A204.1 (cell line): ENCODE data around the gene MLH3.
"Not testable (repeated sequence)": the region's sequence is repeated elsewhere in the genome, so short reads cannot be mapped to it uniquely, and the experiment has no call there.

ENCODE experiments used
- FAIRE-seq: peaks from 2 replicates; lab custom pipeline; 2012; peaks lifted over from hg19 to GRCh38; lab: Jason Lieb, UNC

The MLH3 gene

DNA sequence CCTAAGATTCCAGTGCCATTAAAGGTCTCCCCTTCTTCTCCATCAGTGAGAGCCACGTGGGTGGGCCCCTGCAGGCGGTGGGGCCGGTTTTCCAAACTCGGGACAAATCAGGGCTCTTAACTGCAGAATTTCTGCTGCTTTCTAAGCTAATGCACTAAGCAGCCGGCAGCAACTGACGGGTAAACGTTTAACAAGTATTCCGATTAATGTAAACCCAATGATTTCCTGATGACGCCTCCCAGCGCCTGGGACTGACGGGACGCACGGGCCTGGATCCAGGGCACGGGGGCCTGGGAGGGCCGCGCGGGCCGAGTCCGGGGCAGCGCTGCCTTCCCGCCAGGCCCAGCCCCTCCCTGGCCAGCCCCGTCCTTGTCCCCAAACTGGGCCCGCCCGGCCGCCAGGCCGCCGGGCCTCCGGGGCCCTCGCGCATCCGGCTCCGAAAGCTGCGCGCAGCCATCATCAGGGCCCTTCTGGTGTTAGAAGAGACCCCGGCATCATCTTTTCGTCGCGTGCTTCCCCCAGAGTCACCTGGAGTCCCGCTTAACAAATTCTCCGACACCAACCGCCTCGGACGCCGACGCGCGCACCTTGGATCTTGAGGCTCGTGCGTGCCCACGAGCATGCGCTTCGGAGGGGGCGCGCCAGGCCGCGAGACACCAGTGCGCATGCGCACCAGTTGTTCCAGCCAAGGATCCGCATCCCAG is at the start of gene MLH3:
TSS of gene MLH3 (minus strand) at position 616 of the 704 bp plus-strand sequence. CDS start 1,812 bp downstream, outside the sequence.
- FAIRE-seq: no peak

DNA sequence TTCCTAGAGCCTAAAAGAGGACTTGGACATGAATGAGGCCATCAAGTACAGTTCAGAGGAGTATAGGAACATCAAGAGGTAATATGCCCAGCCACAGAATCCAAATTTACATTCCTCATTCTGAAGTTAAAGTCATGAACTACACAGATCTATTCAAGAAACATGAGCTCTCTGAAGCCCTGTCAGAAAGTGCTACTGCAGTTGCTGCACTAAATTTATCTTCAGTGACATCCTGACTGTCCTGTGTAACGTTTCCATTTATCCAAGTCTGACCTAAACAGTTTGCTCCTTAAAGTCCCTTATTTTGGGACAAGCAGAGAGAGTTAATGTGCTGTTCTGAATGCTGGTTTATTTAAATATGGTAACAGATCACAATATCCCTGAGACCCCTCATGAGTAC is 47.4 kb upstream of the MLH3 start:
- FAIRE-seq: no peak

- FAIRE-seq: no peak
These were observed 46.9 kb upstream of the MLH3 start for GRCh38 chr14:75098212-75098611.

DNA sequence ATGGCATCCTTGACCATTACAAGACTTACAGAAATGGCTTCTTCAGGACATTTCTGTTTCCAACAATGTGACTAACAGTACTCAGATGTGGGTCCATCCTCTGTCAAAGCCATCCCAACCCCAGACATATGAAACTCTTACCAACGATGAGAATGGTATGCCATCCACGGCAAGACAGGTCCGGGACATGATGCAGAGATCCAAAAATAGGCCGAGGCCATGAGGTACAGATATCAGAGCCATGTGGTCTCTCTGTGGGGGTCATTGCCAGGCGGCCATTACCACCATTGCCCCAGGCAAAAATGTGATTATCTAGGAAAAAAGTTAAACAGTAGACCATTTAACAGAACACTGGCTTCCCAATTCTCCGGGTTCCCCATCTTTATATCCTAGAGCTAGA is 45.7 kb upstream of the MLH3 start:
- FAIRE-seq: no peak

- FAIRE-seq: no peak
These were observed 44.4 kb upstream of the MLH3 start for GRCh38 chr14:75095690-75096089.

DNA sequence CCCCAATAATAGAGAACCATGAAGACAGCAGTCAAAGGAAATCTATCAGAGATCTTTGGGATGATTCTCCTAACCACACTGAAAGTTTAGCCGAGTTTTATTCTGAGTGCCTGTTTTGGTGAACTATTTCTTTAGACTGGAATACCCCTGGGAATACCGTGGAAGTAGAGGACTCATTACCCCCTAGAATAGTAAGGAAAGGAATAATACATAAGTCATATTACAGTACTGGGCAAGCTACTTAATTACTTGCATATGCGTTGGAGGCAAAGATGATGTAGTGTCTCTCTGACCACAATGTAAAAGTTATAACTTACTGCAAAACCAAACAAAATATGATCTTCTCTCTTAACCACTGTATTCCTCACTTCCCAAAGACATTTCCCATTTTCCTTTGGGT is 43.6 kb upstream of the MLH3 start:
- no peak for FAIRE-seq

- FAIRE-seq: no peak
These were observed 41.4 kb upstream of the MLH3 start for GRCh38 chr14:75092698-75093097.

DNA sequence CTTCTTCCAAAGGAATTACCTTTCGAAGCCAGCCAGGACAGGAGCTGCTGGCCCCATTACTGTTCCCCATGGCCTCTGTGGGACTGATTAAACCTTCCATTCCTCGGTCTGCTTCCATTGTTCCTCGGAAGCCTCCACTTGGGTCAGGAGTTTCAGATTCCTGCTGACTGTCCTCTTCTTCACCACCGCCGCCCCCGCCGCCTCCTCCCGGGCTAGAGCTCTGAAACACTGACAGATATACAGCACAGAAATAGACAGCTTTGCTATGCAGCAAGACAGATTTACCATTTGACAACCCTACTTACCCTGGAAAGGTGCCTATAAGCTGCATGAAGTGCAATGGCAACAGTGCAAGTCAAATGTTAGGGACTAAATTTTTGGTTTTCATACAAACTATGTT is 40.0 kb upstream of the MLH3 start:
- FAIRE-seq: no peak

DNA sequence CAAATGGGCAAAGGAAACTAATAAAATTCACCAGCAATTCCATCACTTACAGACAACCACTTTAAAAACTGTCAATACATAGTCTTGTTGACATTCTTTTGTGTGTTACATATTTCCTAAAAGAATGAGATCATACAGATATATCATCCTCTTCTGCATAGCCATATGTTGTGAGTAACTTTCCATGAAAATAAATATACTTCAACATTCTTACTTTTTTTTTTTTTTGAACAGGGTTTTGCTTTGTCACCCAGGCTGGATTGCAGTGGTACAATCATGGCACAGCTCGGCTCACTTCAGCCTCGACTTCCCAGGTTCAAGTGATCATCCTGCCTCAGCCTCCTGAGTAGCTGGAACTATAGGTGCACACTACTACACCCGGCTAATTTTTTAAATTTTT is 39.1 kb upstream of the MLH3 start:
- no peak for FAIRE-seq

GRCh38 chr14:75088566-75089373 is 37.5 kb upstream of the MLH3 start:
- FAIRE-seq: peak; percentile 54

GRCh38 chr14:75088153-75088552 is 36.9 kb upstream of the MLH3 start:
- no peak for FAIRE-seq

GRCh38 chr14:75084513-75084912 is 33.2 kb upstream of the MLH3 start:
- no peak for FAIRE-seq

- no peak for FAIRE-seq
These were observed 32.0 kb upstream of the MLH3 start for GRCh38 chr14:75083271-75083670.

DNA sequence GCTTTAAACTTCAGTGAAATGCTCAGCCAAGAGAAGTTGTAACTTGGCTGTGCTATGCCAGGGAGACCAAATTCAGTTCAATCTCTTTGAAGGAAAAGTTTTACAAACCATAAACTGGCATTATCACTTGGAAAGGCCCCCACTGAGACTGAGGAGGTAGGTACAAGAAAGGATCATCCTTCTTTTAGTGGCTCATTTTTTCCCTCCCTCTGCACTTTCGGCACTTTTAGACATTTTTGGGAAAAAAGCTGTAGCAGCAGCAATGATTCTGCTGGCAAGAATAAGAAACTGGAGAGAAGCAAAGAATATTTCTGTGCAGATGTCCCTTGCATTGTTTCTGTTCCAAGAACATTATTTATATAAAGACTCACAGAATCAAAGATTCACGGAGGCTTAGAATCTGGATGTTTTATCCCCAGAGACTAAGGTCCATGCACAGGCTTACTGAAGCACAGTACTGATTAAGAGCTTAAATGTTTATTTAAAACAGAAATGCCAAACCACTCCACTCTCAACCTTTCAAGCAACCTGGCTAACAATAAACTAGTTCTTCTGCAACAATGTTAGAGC is 30.5 kb upstream of the MLH3 start:
- FAIRE-seq: no peak

GRCh38 chr14:75079521-75079920 is 28.3 kb upstream of the MLH3 start:
- FAIRE-seq: no peak

DNA sequence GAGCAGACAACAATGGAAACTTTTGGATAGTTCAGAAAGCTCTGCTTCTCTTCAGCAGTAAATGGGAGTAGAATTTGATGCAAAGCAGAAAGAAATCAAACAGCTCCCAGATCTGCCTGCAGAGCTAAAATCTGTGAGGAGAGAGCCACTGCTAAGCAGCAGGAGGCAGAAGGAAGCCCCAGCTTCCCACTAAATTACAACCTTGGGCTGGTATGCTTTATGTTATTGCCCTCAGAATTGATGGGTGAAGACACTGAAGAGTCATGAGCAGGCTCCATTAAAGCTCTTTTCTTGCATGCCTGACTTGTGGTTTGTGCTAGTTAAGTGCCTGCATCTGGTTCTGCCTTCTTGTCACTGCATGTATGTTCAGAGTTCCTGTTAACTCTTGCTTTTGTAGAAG is 26.5 kb upstream of the MLH3 start:
- no peak for FAIRE-seq

GRCh38 chr14:75070383-75070782 is 19.1 kb upstream of the MLH3 start:
- no peak for FAIRE-seq

GRCh38 chr14:75069811-75070145 is 18.5 kb upstream of the MLH3 start:
- no peak for FAIRE-seq

DNA sequence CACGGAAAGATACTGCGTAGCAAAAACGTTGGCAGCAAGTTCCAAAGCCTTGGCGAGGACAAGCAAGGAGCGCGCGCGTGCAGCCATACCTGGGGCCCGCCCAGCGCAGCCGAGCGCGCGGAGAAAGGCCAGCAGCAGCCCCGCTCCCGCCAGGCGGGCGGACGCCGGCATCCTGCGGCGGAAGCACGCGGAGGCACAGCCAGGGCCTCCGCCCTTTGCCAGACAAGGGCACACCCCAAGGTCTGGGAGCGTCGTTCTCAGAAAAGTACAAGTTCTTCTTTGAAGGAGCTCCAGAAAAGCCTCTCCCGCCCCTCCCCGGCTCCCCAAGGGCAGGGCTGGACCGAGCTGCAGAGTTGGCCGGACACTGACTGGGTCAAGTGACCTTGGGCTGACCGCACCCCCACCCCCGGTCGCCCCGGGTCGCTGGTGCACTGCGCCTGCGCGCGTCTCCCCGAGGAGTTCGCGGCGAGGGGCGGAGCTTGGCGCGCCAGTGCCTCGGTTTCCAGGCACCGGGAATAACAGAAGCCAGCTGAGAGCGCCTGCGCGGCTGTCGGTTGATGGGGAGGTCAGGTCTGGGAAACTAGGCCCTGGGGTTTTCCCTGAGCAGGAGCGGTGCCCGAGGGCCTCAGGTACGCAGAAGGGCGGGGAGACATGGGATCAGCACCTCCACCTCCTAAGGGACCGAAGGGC is 18.0 kb upstream of the MLH3 start, which contains the start of gene ZC2HC1C:
TSS of gene ZC2HC1C (plus strand) at position 521 of the 690 bp plus-strand sequence. CDS start 933 bp downstream, outside the sequence.
- FAIRE-seq: no peak

- no peak for FAIRE-seq
These were observed 17.2 kb upstream of the MLH3 start for GRCh38 chr14:75068294-75069120.

DNA sequence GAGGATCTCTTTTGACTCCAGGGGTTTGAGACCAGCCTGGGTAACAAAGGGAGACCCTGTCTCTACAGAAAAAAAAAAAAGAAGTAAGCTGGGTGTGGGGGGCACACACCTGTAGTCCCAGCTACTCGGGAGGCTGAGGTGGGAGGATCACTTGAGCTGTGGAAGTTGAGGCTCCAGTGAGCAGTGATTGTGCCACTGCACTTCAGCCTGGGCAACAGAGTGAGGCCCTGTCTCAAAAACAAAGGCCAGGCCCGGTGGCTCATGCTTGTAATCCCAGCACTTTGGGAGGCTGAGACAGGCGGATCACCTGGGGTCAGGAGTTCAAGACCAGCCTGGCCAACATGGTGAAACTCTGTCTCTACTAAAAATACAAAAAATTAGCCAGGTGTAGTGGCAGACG is 16.5 kb upstream of the MLH3 start:
- not testable (repeated sequence) for FAIRE-seq

DNA sequence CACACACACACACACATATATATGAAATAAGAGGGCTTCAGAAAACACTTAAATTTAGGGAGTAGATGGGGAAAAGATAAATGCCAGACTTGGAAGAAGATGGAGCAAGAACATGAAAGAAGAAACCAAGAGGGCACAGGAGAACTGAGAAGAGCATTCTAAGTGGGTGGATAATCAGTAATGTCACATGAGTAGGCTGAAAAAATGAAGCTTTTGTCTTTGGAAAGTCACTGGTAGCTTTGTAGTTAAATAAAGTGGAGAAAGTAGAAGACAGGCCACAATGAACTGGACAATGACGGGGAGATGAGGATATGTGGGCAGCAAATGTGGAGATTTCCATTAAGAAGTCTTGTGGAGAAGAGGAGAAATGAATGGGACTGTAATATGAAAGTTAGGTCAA is 15.9 kb upstream of the MLH3 start:
- FAIRE-seq: no peak
